Neutrophil (primary cell): Measurements from ENCODE around the gene DLX6.

Experiments used
- H3K27ac ChIP-seq: fragments of 200-600 bp; sonication (generic); 2 replicates; pipeline ENCODE4 v1.5.1; 2016; ENCODE audit warnings: mild to moderate bottlenecking, moderate library complexity
- H3K27me3 ChIP-seq: fragments of 200-600 bp; sonication (generic); 2 replicates; pipeline ENCODE4 v1.6.0; 2016; ENCODE audit warnings: mild to moderate bottlenecking
- H3K36me3 ChIP-seq: fragments of 200-600 bp; sonication (generic); 2 replicates; pipeline ENCODE4 v1.5.1; 2017
- H3K4me1 ChIP-seq, 2 experiments: fragments of 200-600 bp in 1 of 2; sonication (generic) in 1 of 2; 1 replicate in 1 of 2; 2 replicates in 1 of 2; pipeline versions ENCODE4 v1.5.1 to v1.6.1; 2013 to 2016; ENCODE audit warnings: low read depth in 1 of 2, low read length in 1 of 2, mild to moderate bottlenecking in 1 of 2, moderate library complexity in 1 of 2; ENCODE audit not compliant: control insufficient read depth in 1 of 2, insufficient read depth in 1 of 2
- H3K4me3 ChIP-seq, 2 experiments: fragments of 200-600 bp in 1 of 2; sonication (generic) in 1 of 2; 1 replicate in 1 of 2; 2 replicates in 1 of 2; pipeline ENCODE4 v1.5.1; 2013 to 2016; ENCODE audit warnings: low read depth in 1 of 2, low read length in 1 of 2, mild to moderate bottlenecking in 1 of 2, moderate library complexity in 1 of 2
- H3K9me3 ChIP-seq: fragments of 200-600 bp; sonication (generic); 2 replicates; pipeline ENCODE4 v1.5.1; 2016
- CTCF ChIP-seq: fragments of 200-600 bp; sonication (generic); IDR thresholded peaks from 2 replicates; pipeline ENCODE4 v1.5.1; 2016; ENCODE audit warnings: antibody characterized with exemption

The DLX6 gene

DNA sequence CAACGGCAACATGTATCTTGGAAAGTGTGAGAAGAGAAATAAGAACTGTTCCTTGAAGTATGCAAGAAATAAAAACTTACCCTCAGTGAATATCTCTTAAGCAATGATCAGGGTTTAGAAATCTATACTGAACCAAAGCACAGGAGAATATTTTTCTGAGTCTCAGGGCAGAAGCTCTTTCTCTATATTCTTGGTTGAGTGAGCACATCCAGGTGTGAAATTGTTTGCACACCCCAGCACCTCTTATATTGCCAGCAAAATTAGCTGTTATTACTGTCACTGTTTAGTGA lies 8.4 kb downstream of the DLX6 start:
- Histone ChIP-seq H3K27me3 (peaks cover 100% of the 10 kb centered on the region), H3K36me3 (no peaks in the 10 kb centered on the region), H3K27ac (no peak overlapping the region), H3K4me1 (no peaks in the 10 kb centered on the region), H3K4me3 (no peak overlapping the region), H3K9me3 (no peaks in the 10 kb centered on the region)
- no peak for TF ChIP-seq CTCF

DNA sequence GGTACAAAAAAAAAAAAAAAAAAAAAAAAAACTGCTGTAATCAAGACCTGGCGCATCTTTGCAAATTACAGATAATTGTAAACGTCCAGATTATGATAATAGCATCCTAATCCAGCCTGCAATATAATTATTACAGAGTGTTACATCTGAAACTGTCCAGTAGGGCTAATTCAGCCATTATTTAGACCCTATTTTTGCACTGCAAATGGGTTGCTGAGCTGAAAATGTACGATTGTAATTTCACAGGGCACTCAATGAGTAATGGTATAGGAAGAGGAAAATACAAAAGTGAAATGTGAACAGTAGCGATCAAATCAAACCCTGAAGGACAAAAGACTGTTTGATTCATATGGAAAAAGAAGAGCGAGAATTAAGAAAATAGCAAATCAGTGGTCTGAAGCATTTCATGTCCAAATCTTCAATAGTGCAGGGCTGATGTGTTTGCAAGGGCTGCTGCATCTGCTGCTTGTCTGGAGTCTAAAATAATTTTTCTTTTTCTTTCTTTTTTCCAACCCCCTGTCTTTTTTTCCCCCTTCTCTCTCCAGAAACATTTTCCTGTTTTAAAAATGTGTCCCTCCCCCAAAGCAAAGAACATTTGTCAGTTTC lies 8.9 kb downstream of the DLX6 start:
- H3K4me1 ChIP-seq = no peaks in the 10 kb centered on the region
- H3K4me3 ChIP-seq = no peak overlapping the region
- no peaks in the 10 kb centered on the region for H3K36me3 ChIP-seq
- H3K27me3 ChIP-seq = peaks cover 100% of the 10 kb centered on the region
- H3K9me3 ChIP-seq = no peaks in the 10 kb centered on the region
- TF ChIP-seq CTCF = no peak
- H3K27ac ChIP-seq = no peak overlapping the region

- no peak for TF ChIP-seq CTCF
- Histone ChIP-seq H3K4me1 (no peaks in the 10 kb centered on the region), H3K4me3 (no peak overlapping the region), H3K27ac (no peak overlapping the region), H3K36me3 (no peaks in the 10 kb centered on the region), H3K27me3 (peaks cover 100% of the 10 kb centered on the region), H3K9me3 (no peaks in the 10 kb centered on the region)
Observed at GRCh38 chr7:97015279-97015678, 9.9 kb downstream of the DLX6 start.

- H3K4me3 ChIP-seq = no peak overlapping the region
- no peak for TF ChIP-seq CTCF
- H3K9me3 ChIP-seq = no peaks in the 10 kb centered on the region
- no peak overlapping the region for H3K27ac ChIP-seq
- no peaks in the 10 kb centered on the region for H3K4me1 ChIP-seq
- H3K36me3 ChIP-seq = no peaks in the 10 kb centered on the region
- H3K27me3 ChIP-seq = peaks cover 100% of the 10 kb centered on the region
Observed at GRCh38 chr7:97015756-97016380, 10.5 kb downstream of the DLX6 start.

GRCh38 chr7:97016381-97017191 lies 11.2 kb downstream of the DLX6 start:
- Histone ChIP-seq H3K27ac (no peak overlapping the region), H3K4me1 (no peaks in the 10 kb centered on the region), H3K9me3 (no peaks in the 10 kb centered on the region), H3K27me3 (peaks cover 100% of the 10 kb centered on the region), H3K36me3 (no peaks in the 10 kb centered on the region), H3K4me3 (no peak overlapping the region)
- no peak for TF ChIP-seq CTCF
